GM21360 (cell line): ENCODE measurements around the gene ATXN7L1.
"Not testable (repeated sequence)": the region's sequence is repeated elsewhere in the genome, so short reads cannot be mapped to it uniquely, and the experiment has no call there.

Source experiments
- ATAC-seq: cut with Tn5 transposase; IDR thresholded peaks from one replicate; pipeline ENCODE4 v1.9.1; 2021; ENCODE audit warnings: mild to moderate bottlenecking, moderate library complexity; ENCODE audit not compliant: unreplicated experiment

Gene ATXN7L1

GRCh38 chr7:105894131-105894530 lies 17.7 kb upstream of the ATXN7L1 start:
- no peak for ATAC-seq

GRCh38 chr7:105892387-105892786 lies 16.0 kb upstream of the ATXN7L1 start:
- ATAC-seq = no peak

- ATAC-seq = no peak
These were observed 14.0 kb upstream of the ATXN7L1 start for GRCh38 chr7:105890290-105890997.

- no peak for ATAC-seq
These were observed 11.3 kb upstream of the ATXN7L1 start for GRCh38 chr7:105887569-105888189.

GRCh38 chr7:105886776-105887175 lies 10.4 kb upstream of the ATXN7L1 start:
- no peak for ATAC-seq

GRCh38 chr7:105885387-105886111 lies 9.2 kb upstream of the ATXN7L1 start:
- no peak for ATAC-seq

- not testable (repeated sequence) for ATAC-seq
These were observed 6.8 kb upstream of the ATXN7L1 start for GRCh38 chr7:105883179-105883578.

GRCh38 chr7:105881439-105881838 lies 5.0 kb upstream of the ATXN7L1 start:
- no peak for ATAC-seq

- no peak for ATAC-seq
These were observed 4.4 kb upstream of the ATXN7L1 start for GRCh38 chr7:105880571-105881330.

GRCh38 chr7:105879782-105880181 lies 3.4 kb upstream of the ATXN7L1 start:
- no peak for ATAC-seq

- no peak for ATAC-seq
These were observed 2.6 kb upstream of the ATXN7L1 start for GRCh38 chr7:105878746-105879605.

GRCh38 chr7:105877736-105878135 lies 1.3 kb upstream of the ATXN7L1 start:
- no peak for ATAC-seq

- ATAC-seq = no peak
These were observed 684 bp upstream of the ATXN7L1 start for GRCh38 chr7:105876964-105877601.

- no peak for ATAC-seq
These were observed 894 bp downstream of the ATXN7L1 start for GRCh38 chr7:105875505-105875904.

- no peak for ATAC-seq
These were observed 2.3 kb downstream of the ATXN7L1 start for GRCh38 chr7:105874055-105874454.

GRCh38 chr7:105872491-105872890 lies 3.9 kb downstream of the ATXN7L1 start:
- no peak for ATAC-seq

GRCh38 chr7:105871142-105871541 lies 5.3 kb downstream of the ATXN7L1 start:
- ATAC-seq = no peak

GRCh38 chr7:105866102-105866801 lies 10.1 kb downstream of the ATXN7L1 start:
- ATAC-seq = no peak

- ATAC-seq = no peak
These were observed 12.5 kb downstream of the ATXN7L1 start for GRCh38 chr7:105863876-105864275.
